GM21515 (cell line): ENCODE data around the gene GPR4.
A peak's percentile ranks its signal among the peaks of the same experiment; 100 is the strongest.

ENCODE experiments used
- ATAC-seq: cut with Tn5 transposase; IDR thresholded peaks from one replicate; pipeline ENCODE4 v1.9.1; 2021; ENCODE audit not compliant: unreplicated experiment

The GPR4 gene

DNA sequence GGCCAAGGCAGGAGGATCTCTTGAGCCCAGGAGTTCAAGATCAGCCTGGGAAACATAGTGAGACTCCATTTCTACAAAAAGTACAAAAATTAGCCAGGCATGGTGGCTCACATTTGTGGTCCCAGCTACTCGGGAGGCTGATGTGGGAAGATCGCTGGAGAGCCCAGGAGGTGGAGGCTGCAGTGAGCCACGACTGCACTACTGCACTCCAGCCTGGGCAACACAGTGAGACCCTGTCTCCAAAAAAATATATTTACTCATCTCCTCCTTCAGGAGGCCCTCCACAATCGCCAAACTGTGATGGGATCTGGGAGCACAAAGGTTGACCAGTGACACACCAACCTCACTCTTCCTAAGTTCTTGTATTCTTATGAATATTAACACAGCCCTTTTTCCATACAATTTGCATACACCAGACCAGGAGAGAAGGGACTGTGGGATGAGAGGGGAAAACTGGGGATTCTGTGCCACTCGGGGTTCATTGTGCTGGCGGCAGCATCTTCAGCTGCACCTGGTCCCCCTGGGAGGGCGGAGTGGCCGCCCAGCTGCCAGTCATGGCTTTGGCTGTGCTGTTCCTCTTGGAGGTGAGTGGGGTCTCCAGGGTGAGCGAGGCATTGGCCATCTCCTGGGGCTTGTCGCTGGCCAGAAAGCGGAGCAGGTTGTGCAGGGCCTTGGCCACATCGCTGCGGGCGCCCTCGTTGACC, 11.6 kb downstream of the GPR4 start:
- ATAC-seq, result no peak

DNA sequence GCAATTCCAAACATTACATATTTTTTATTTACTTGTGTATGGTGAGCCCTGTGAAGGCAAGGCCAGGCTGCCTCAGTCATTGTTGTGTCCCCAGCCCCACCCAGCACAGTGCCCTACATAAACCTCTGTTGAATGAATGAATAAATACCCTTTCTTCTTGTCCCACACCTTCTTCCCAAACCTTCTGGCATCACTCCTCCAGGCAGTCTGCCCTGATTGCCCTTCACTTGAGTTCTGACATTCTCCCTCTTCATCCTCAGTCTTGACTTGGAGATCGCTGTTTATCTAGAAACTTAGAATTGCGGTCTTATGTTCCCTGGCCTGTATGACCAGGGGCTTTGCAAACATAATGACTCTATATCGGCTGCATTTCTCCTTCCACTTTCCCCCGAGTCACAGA, 12.2 kb downstream of the GPR4 start:
- no peak for ATAC-seq

DNA sequence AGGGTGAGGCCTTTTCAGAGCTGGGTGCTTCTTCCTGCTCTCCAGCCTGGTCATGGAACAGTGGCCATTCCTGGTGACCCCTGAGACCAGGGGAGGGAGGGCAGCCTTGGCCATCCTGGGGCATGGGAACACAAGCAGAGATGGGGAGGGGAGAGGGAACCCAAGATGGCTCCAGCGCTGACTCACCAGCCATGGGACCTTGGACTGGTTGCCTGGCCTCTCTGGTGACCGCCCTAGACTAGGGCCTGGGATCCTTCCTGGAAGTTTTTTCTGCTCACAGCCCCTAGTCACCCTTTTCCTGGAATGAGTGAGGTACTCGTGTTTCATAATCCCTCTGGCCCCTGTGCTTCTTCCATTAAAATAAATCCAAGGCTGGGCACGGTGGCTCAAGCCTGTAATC, 14.1 kb downstream of the GPR4 start:
- ATAC-seq, result no peak

DNA sequence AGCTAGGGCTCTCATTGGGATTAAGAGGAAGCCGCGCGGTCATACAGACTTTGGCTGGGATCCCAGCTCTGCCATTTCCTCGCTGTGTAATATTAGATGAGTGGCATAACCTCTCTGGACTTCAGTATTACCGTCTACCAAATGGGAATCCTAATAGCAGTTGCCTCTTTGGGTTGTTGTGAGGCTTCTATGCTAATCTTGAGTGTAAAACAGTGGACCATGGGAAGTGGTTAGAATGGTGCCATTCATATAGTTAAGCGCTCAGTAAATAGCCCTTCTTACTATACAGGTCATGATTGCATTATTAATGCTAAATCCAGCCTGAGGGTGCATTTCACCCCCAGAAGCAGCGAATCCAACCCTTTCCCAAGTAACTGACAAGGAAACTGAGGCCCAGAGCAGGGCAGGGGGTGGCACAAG, 16.8 kb downstream of the GPR4 start:
- no peak for ATAC-seq

DNA sequence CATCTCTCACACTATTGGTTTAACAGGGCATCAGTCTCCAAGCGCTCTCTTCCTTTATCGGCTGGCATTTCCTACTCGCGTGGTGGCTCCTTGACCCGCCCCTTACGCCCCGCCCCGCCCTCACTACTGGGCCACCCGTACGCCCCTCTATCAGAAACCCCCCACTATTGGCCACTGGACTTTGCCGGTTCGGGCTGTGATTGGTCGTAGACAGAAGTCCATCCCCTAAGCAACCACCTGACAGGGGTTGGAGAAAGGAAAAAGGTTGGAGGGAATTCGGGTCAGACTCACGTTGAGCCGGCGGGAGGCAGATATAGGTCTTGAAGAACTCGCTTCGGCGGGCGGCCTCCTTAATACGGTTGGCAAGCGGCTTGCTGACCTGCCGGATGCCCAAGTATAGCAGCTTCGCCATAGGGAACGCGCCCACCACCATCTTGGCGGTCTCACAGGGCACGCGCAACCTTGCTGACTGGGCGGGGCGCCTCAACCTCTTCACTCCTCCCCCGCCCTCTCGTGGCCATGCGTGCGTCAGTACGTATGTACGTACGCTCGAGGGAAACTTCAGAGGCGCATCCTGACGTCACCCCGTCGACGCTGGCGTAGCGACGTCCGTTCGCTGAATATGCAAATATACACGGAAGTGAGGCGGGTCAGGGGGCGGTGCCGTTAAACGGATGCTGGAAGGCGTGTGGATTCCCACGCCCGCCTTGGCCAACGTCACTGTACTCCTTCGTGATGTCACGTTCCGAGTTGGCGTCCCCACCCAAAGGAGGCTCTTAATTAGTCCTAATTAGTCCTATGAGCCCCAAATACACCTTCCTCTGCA, 17.5 kb downstream of the GPR4 start, which contains the start of gene OPA3:
TSS of gene OPA3 (minus strand) at position 471 of the 826 bp plus-strand sequence. CDS start at position 433, 38 bp downstream.
- ATAC-seq, result peak; percentile 81

DNA sequence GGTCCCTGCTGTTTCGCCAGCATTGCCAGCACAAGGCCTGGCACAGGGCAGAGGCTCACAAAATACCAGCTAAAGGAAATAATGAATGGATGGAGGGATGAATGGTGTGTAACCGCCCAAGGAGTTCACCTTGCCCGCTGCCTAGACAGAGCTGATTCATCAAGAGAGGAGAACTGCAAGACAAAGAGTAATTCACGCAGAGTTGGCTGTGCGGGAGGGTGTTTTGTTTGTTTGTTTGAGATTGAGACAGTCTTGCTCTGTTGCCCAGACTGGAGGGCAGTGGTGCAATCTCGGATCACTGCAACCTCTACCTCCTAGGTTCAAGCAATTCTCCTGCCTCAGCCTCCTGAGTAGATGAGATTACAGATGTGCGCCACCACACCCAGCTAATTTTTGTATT, 20.4 kb downstream of the GPR4 start:
- ATAC-seq, result no peak

DNA sequence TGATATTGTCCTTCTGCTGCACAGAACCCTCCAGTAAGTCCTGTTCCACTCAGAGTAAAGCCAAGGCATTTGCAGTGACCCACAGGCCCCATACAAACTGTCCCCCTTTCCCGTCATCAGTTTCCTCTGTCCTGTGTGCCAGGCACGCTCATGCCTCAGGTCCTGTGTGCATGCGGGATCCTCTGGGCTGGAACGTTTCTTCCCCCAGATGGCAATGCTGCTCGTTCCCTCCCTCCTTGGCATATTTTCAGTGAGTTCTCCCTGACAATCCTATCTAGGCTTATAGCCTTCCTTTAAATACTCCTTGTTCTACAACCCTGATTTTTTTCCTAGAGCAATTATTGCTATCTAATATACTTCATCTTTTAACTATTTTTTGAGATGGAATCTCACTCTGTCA, 23.2 kb downstream of the GPR4 start:
- no peak for ATAC-seq

DNA sequence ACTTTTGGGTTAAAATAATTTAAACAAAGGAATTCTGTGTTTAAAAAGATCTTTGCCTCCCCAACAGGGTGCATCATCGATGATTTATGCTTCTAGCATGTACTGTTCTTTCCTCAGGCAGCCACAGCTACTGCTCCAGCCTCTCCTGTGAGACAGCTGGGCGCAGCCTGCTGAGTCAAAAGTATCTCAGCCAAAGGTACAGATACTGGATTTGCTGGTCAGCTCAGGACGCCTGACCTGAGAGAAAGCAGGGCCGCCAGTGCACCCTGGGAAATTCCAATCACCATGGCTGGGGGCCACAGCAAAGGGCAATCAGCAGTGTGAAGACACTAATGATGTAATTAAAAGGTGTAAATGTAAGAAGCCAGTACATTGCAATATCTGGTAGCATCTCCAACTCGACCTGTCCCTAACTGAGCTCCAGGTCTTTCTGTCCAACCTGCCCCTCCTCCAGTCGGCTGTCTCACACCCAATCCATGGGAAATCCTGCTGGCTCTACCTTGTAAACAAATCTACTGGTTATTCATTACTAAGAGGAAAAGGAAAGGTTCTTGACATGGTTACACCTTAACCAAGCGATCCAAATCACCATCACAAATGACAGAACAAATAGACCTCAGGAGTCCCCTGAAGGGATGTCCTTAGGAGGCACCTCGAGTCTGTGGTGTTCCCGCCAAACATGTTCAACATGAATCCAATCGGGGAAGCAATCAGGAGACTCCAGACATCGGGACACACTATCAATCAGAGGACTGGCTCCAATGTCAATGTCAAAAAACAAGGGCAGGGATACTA, 24.7 kb downstream of the GPR4 start:
- ATAC-seq, result no peak

DNA sequence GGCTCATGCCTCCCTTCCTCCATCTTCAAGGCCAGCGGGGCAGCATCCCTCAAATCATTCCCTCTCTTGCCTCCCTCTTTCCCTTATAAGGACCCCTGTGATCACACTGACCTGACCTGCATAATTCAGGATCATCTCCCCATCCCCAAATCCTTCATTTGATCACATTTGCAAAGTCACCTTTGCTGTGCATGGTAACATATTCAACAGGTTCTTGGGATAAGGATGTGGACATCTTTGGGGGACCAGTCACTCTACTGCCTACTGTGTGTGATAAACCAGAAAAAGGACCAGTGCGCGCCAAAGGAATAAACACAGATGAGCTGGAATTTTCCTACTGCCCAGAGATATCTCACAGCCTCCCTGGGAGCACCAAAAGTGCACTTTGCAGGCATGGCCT, 25.3 kb downstream of the GPR4 start:
- ATAC-seq, result no peak

DNA sequence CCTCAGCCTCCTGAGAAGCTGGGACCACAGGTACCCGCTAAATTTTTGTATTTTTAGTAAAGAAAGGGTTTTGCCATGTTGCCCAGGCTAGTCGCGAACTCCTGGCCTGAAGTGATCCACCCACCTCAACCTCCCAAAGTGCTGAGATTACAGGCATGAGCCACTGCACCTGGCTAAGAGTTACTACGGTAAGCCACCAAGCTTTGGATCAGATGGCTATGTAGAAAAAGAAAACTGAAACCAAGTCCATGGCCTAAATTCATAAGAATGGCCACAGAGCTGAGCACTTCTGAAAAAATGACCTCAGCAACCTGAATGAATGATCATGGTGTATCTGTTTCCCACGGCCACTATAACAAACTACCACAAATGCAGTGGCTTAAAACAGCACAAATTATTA, 26.8 kb downstream of the GPR4 start:
- ATAC-seq, result no peak

DNA sequence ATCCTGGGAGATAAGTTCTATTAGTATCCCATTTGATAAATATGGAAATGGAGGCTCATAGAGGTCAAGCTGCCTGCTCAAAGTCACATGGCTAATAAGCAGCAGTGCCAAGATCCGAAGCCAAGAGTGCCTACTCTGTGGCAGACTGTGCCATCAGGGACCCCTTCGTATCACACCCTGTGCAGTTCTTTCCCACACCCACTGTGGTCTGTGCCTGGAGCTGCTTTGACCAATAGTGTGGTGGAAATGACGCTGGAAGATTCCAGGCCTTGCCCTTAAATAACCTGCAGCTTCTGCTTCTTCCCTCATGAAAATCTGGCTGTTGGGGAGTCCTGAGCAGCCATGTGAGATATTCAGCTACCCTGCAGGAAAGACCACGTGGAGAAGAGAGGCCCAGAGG, 27.5 kb downstream of the GPR4 start:
- no peak for ATAC-seq

DNA sequence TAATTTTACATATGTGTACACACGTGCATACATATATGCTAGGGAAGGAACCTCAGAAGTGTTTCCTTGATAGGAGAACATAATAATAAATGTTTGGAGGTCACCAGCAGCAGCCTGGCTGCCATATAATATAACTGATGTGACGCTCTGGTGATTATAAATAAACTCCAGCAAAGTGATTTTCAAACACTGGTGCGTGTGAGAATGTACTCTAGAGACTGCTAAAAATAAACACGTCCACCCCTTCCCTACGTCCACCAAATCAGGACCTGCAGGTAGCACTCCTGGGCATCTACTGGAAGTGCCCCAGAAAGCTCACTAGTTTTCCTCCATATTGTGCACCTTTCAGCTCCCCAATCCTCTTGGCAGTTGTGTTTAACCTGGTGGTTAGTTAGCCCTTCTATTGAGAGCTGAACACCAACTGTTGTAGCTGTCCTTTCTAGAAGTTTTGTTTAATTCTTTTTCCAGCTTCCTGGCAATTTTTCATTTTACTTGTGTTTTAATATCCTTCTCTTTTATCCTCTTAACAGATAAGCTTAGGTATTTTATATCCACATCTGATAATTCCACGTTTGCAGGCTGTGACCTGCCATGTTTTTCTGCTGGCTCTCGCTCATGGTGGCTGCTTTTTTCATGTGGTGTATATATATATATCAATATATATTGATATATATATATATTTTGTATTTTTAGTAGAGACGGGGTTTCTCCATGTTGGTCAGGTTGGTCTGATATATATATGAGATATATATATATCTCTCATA, 30.4 kb downstream of the GPR4 start:
- no peak for ATAC-seq

DNA sequence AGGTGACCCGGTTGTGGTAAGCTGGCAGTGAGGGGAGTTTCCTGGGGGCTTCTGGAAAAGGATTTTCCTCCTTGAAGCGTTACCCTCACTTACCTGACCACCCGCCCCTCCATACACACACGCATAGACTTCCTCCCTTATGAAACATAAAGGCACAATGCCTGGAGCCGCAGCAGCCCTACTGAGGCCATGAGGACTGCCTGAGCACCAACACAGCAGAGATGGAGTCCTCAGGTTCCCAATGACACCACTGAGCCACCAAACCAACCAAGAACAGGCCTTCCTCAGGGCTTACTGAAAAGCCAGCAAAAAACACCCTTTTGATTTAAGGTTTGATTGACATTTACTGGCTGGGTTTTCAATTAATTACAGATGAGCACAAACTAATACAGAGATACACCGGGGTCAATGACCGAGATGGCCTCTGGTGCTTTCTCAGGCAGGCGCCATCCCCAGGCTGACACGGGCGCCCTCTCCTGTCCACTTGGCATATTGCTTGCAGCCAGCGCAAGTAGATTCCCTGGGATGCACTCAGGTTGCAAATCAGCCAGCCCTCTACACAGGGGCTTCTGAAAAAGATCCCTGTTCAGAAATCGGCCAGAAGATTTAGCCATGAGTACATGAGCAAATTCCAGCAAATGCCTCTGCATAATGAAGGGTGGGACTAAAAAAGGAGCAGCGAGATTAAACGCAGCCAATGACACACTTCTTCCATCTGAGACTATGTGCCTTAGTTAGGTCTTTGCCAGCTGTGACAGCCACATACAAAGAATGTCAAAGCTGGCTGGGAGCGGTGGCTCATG, 32.2 kb downstream of the GPR4 start:
- no peak for ATAC-seq

DNA sequence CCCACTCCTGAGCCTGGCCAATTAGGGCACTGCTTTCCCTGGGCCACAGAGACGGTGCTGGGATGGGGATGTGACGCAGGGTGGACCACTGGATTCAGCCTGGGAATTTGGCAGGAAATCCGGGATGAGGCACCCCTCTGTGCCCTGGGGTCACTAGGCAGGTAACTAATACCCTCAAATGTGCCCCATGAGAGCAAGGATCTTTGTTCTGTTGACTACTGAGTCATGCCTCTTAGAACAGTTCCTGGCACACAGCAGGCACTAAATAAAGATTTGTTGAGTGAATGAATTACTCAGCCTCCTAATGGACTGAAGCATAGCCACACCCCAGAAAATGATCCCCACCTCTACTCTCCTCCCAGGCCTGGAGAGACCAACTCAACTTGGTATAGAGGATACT, 33.3 kb downstream of the GPR4 start:
- no peak for ATAC-seq

DNA sequence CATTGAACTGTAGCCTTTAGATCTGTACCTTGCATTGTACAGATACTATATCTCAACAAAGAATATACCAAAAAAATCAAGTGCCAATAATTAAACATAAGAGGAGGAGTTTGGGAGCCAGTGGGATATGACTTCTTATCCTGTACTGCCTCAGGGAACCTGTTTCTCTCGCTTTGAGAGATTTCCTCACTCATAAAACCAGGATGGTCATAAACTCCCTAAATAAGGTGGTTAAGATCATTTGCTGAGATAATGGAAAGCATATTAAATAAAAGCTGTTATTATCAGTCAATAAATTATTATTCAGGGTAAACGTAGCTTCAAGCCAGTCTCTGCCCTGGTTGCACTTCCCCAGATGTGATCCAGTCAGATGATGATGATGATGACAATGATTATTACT, 34.4 kb downstream of the GPR4 start:
- no peak for ATAC-seq

DNA sequence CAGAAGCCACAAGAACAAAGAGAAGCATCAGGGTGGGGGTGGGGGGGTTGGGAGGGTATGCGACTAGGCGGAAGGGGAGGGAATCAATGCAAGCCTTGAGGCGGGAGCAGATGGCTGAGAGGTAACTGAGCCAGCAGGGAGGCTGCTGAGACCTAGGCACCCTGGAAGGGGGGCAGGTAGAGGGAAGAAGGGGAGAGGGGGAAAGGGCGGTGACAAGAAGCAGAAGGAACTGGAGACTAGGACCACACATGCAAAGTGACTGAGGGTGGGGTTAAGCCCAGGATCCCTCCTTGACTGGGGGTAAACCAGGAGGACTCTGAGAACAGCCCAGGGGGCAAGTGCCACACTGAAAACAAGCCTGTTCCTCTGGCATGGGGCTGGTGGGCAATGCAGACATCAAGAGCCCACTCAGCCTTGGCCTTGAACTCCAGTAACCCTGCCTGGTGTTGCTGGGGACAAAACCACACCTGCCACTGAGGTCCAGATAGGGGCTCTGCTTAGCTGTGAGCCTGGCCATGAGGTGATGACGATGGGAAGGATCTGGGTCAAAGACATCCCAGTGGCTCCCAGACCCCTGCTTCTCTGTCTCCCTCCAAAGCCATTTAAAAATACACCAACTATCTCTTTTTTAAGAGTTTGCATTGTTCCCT, 37.8 kb downstream of the GPR4 start:
- no peak for ATAC-seq

DNA sequence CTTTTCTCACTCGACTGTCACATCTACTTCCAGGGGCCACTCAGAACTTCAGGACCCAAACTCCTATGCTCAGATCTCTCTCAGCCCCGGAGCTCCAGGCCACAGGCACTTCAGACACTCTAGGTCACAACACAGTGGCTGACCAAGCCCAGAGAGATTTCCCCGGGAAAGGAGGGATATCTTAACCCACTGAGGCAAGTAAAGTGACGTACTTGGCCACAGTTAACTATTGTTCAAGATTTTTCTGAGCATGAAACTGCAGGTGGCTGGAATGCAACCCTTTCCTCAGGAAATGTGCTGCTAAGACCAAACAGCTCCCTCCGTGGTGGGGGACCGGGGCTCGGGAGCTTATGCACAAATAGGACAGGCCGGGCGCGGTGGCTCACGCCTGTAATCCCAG, 41.3 kb downstream of the GPR4 start:
- no peak for ATAC-seq

DNA sequence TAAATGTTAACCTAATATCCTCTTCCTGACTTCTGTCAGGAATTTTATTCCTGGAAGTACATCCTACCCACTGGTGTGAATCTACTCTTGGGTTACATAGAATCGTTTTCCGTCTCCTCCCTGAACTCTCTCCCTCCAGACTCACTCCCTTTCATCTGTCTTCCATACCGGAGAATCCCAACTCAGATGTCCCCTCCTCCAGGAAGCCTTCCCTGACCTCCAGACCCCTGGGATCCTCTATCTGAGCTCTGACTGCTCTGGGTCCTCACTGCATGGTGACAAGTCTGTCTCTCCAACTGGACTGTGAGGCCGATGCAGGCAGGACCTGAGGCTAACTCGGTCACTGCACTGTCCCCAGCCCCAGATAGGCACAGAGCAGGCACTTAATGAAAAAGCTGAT, 42.0 kb downstream of the GPR4 start:
- ATAC-seq, result no peak

DNA sequence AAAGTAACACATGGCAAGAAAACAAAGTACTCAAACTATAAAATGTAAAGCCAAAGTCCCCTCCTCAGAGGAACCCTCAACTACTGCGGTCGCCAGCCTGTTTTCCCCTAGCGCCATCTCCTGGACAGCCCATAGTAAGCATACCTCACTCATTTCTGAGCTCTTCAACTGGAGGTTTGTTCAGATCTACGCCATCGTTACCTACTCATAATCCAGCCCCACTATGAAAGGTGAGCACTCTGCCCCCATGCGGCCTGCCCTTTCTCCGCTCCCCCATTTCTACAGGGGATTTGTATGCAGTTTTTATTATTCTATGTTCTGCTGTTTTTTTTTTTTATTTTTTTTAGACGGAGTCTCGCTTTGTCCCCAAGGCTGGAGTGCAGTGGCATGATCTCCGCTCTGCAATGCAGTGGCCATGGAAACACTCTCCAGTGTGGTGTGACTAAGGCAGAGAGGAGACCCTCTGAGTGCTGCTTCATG, 43.6 kb downstream of the GPR4 start:
- no peak for ATAC-seq
